T-cell (primary cell): ENCODE measurements around the gene SCNN1B. TPM values are rescaled to one million over a fixed set of nuclear protein-coding genes. Genes with fewer than 3 reads are reported as not detected.
"Not testable (repeated sequence)": the region's sequence is repeated elsewhere in the genome, so short reads cannot be mapped to it uniquely, and the experiment has no call there.

Experiments
- ATAC-seq, 4 experiments: fragments of 200-7000 bp in 3 of 4; fragments of 150-1000 bp in 1 of 4; cut with Tn5 transposase; replicated peaks in 1 of 4; 1 replicate in 3 of 4; 2 replicates in 1 of 4; pipeline ENCODE4 v1.10.0; 2021; ENCODE audit warnings: moderate library complexity in 3 of 4, mild to moderate bottlenecking in 2 of 4, moderate number of reproducible peaks in 1 of 4
- CTCF ChIA-PET, 2 donors: fragments of 300-600 bp; sonication (Branson Sonifier 250); formaldehyde crosslinking; loops; one replicate each; lab custom pipeline; 2022; ENCODE audit warnings: antibody characterized with exemption in 2 of 2; lab: Charles Lee
- POLR2A ChIA-PET, 2 donors: fragments of 300-600 bp; sonication (Branson Sonifier 250); formaldehyde crosslinking; loops; one replicate each; lab custom pipeline; 2022; ENCODE audit warnings: antibody characterized with exemption in 2 of 2; lab: Charles Lee
- DNase-seq, 35 experiments: peaks; one replicate each; pipeline versions ENCODE4 v3.0.0 to v3.0.0-alpha.2; 2013 to 2023
- H3K27ac ChIP-seq: one replicate; pipeline ENCODE4 v1.5.1; 2013; ENCODE audit warnings: low read length
- H3K27me3 ChIP-seq, 2 experiments: replicated peaks in 1 of 2; 1 replicate in 1 of 2; 2 replicates in 1 of 2; pipeline versions ENCODE4 v1.6.1 to v1.7.0; 2013; ENCODE audit warnings: low read length in 1 of 2, mixed read lengths in 1 of 2; ENCODE audit not compliant: control insufficient read depth in 2 of 2, insufficient read depth in 2 of 2; ENCODE audit errors: extremely low read depth in 1 of 2
- H3K36me3 ChIP-seq, 2 donors: 1 replicate in 1 of 2; 2 replicates in 1 of 2; pipeline versions ENCODE4 v1.6.1 to v1.7.0; 2013; ENCODE audit warnings: low read length in 1 of 2; ENCODE audit not compliant: control insufficient read depth in 2 of 2, insufficient read depth in 1 of 2; ENCODE audit errors: extremely low read depth in 1 of 2
- H3K4me1 ChIP-seq, 2 experiments: 1 replicate in 1 of 2; 2 replicates in 1 of 2; pipeline versions ENCODE4 v1.6.1 to v1.7.0; 2013; ENCODE audit warnings: low read length in 2 of 2, mixed read lengths in 1 of 2; ENCODE audit not compliant: insufficient read depth in 2 of 2, control insufficient read depth in 1 of 2; ENCODE audit errors: extremely low read depth in 1 of 2
- H3K4me3 ChIP-seq, 2 donors: 1 replicate in 1 of 2; 2 replicates in 1 of 2; pipeline versions ENCODE4 v1.5.1 to v1.7.0; 2013; ENCODE audit warnings: mild to moderate bottlenecking in 2 of 2, low read length in 1 of 2, moderate library complexity in 1 of 2; ENCODE audit not compliant: control insufficient read depth in 1 of 2; ENCODE audit errors: extremely low read depth in 1 of 2
- H3K9me3 ChIP-seq: 2 replicates; pipeline ENCODE4 v1.7.0; 2013
- H3K27ac Mint-ChIP-seq, 2 donors: one replicate each; pipeline ENCODE4 v1.8.0; 2020 to 2021; ENCODE audit warnings: mild to moderate bottlenecking in 2 of 2, mixed read lengths in 2 of 2
- H3K27me3 Mint-ChIP-seq, 2 donors: one replicate each; pipeline ENCODE4 v1.8.0; 2021 to 2022; ENCODE audit warnings: mixed read lengths in 2 of 2
- H3K36me3 Mint-ChIP-seq: one replicate; pipeline ENCODE4 v1.8.0; 2021; ENCODE audit warnings: mixed read lengths
- H3K4me1 Mint-ChIP-seq, 3 donors: one replicate each; pipeline ENCODE4 v1.8.0; 2020 to 2022; ENCODE audit warnings: mixed read lengths in 3 of 3, mild to moderate bottlenecking in 1 of 3
- H3K4me3 Mint-ChIP-seq, 3 donors: one replicate each; pipeline ENCODE4 v1.8.0; 2020 to 2022; ENCODE audit warnings: mild to moderate bottlenecking in 3 of 3, mixed read lengths in 3 of 3, moderate library complexity in 3 of 3
- H3K9me3 Mint-ChIP-seq, 3 donors: one replicate each; pipeline ENCODE4 v1.8.0; 2020 to 2022; ENCODE audit warnings: mixed read lengths in 3 of 3
- WGBS: methylation state at CpG from one replicate; pipeline ENCODE4 v1.1.5; 2013; ENCODE audit warnings: missing lambda C conversion rate; ENCODE audit not compliant: insufficient coverage; 5-methylcytosine and 5-hydroxymethylcytosine counted together
- total RNA-seq, 35 experiments: library from RNA in 6 of 35; stranded (reverse) in 6 of 35; fragments of 120-200 nt in 1 of 35; gene quantifications; one replicate each; pipeline versions ENCODE4 v1.2.1 to v1.2.4 and lab custom pipeline; 2013 to 2026

SCNN1B gene
- total RNA-seq (not detected), total RNA-seq (lab: John Stamatoyannopoulos, UW) (0 to 0.07 (median 0) reads per million in 29 experiments)
- total RNA-seq (2013): not detected

- Histone ChIP-seq H3K36me3 (no peaks in the 10 kb centered on the region), H3K4me1 (no peaks in the 10 kb centered on the region), H3K4me3 (no peak within 1 kb of the TSS), H3K27me3 (peaks cover 8 to 28% of the 10 kb centered on the region in 2 experiments), H3K9me3 (no peaks in the 10 kb centered on the region), H3K27ac (no peak within 1 kb of the TSS)
- Mint-ChIP-seq H3K27me3 (peaks cover 26 to 38% of the 10 kb centered on the region in 2 donors), H3K4me3 (no peak within 1 kb of the TSS), H3K9me3 (peaks cover 0 to 2% (median 0%) of the 10 kb centered on the region in 3 donors), H3K4me1 (peaks cover 0 to 4% (median 3%) of the 10 kb centered on the region in 3 donors), H3K36me3 (no peaks in the 10 kb centered on the region), H3K27ac (no peak within 1 kb of the TSS)
- POLR2A ChIA-PET: no interaction called here
- ATAC-seq (no peak), DNase-seq (no peak)
- CTCF ChIA-PET: no interaction called here
- 5% methylated on average over 80 of the region's 81 CpGs for WGBS
Observed at GRCh38 chr16:23302045-23302956, at the start of gene SCNN1B. TSS of gene SCNN1B (plus strand) at chr16:23302302. CDS start at chr16:23348600, 46,298 bp downstream.

GRCh38 chr16:23252310-23252709 is 49.8 kb upstream of the SCNN1B start:
- DNase-seq (no peak), ATAC-seq (no peak)
- no peaks in the 10 kb centered on the region for H3K36me3 ChIP-seq
- Mint-ChIP-seq H3K4me1 (no peaks in the 10 kb centered on the region), H3K27ac (no peak overlapping the region), H3K27me3 (peaks cover 1 to 3% of the 10 kb centered on the region in 2 donors), H3K9me3 (peaks cover 0 to 4% (median 0%) of the 10 kb centered on the region in 3 donors), H3K4me3 (no peak overlapping the region), H3K36me3 (no peaks in the 10 kb centered on the region)
- H3K27me3 ChIP-seq: peaks cover 0 to 4% of the 10 kb centered on the region in 2 experiments
- POLR2A ChIA-PET: no interaction called here
- WGBS: no CpG with 5 or more reads among the region's 5 CpGs
- CTCF ChIA-PET: no interaction called here
- no peaks in the 10 kb centered on the region for H3K9me3 ChIP-seq
- H3K27ac ChIP-seq: no peak overlapping the region
- no peaks in the 10 kb centered on the region for H3K4me1 ChIP-seq
- H3K4me3 ChIP-seq: no peak overlapping the region

GRCh38 chr16:23253650-23254049 is 48.5 kb upstream of the SCNN1B start:
- H3K36me3 Mint-ChIP-seq, DNase-seq, H3K9me3 ChIP-seq, H3K4me1 ChIP-seq, H3K36me3 ChIP-seq, H3K9me3 Mint-ChIP-seq, H3K4me3 Mint-ChIP-seq, H3K27ac Mint-ChIP-seq, H3K27ac ChIP-seq, H3K27me3 Mint-ChIP-seq, ATAC-seq, H3K4me1 Mint-ChIP-seq, H3K4me3 ChIP-seq, CTCF ChIA-PET, H3K27me3 ChIP-seq, POLR2A ChIA-PET: not testable (repeated sequence)
- no CpG with 5 or more reads among the region's 1 CpG for WGBS

- Histone ChIP-seq H3K36me3 (no peaks in the 10 kb centered on the region), H3K27me3 (peaks cover 0 to 4% of the 10 kb centered on the region in 2 experiments), H3K4me3 (no peak overlapping the region), H3K4me1 (no peaks in the 10 kb centered on the region), H3K9me3 (no peaks in the 10 kb centered on the region), H3K27ac (no peak overlapping the region)
- Mint-ChIP-seq H3K27ac (no peak overlapping the region), H3K4me3 (no peak overlapping the region), H3K27me3 (peaks cover 5 to 9% of the 10 kb centered on the region in 2 donors), H3K36me3 (no peaks in the 10 kb centered on the region), H3K4me1 (no peaks in the 10 kb centered on the region), H3K9me3 (peaks cover 0 to 4% (median 0%) of the 10 kb centered on the region in 3 donors)
- ATAC-seq (peak in 1 of 4 experiments; percentile 19), DNase-seq (no peak)
- 50% methylated on average over 1 of the region's 4 CpGs for WGBS
- ChIA-PET CTCF (no interaction called here), POLR2A (no interaction called here)
Observed at GRCh38 chr16:23254338-23254737, 47.8 kb upstream of the SCNN1B start.

GRCh38 chr16:23255000-23255399 is 47.1 kb upstream of the SCNN1B start:
- POLR2A ChIA-PET: no interaction called here
- Histone ChIP-seq H3K27ac (no peak overlapping the region), H3K4me3 (no peak overlapping the region), H3K4me1 (no peaks in the 10 kb centered on the region), H3K36me3 (no peaks in the 10 kb centered on the region), H3K27me3 (peaks cover 0 to 4% of the 10 kb centered on the region in 2 experiments), H3K9me3 (no peaks in the 10 kb centered on the region)
- H3K4me3 Mint-ChIP-seq: no peak overlapping the region
- ATAC-seq (no peak), DNase-seq (no peak)
- peaks cover 4 to 9% of the 10 kb centered on the region in 2 donors for H3K27me3 Mint-ChIP-seq
- CTCF ChIA-PET: no interaction called here
- H3K9me3 Mint-ChIP-seq: no peaks in the 10 kb centered on the region
- no peak overlapping the region for H3K27ac Mint-ChIP-seq
- H3K4me1 Mint-ChIP-seq: no peaks in the 10 kb centered on the region
- WGBS: 44% methylated on average over 2 of the region's 4 CpGs
- H3K36me3 Mint-ChIP-seq: no peaks in the 10 kb centered on the region

- no peaks in the 10 kb centered on the region for H3K9me3 Mint-ChIP-seq
- no peaks in the 10 kb centered on the region for H3K36me3 Mint-ChIP-seq
- Histone ChIP-seq H3K27me3 (peaks cover 0 to 2% of the 10 kb centered on the region in 2 experiments), H3K36me3 (no peaks in the 10 kb centered on the region), H3K27ac (no peak overlapping the region), H3K9me3 (no peaks in the 10 kb centered on the region), H3K4me3 (no peak overlapping the region), H3K4me1 (no peaks in the 10 kb centered on the region)
- POLR2A ChIA-PET: no interaction called here
- DNase-seq: no peak
- no peak overlapping the region for H3K4me3 Mint-ChIP-seq
- 75% methylated on average over 1 of the region's 3 CpGs for WGBS
- ATAC-seq: no peak
- peaks cover 4 to 9% of the 10 kb centered on the region in 2 donors for H3K27me3 Mint-ChIP-seq
- CTCF ChIA-PET: no interaction called here
- no peaks in the 10 kb centered on the region for H3K4me1 Mint-ChIP-seq
- H3K27ac Mint-ChIP-seq: no peak overlapping the region
Observed at GRCh38 chr16:23256440-23256839, 45.7 kb upstream of the SCNN1B start.
